B cell (primary cell): ENCODE results near the gene APOC3.

Source experiments
- EZH2 ChIP-seq: IDR thresholded peaks from 2 replicates; pipeline ENCODE4 v1.6.1; 2012; ENCODE audit warnings: borderline replicate concordance, low read depth, mild to moderate bottlenecking, moderate library complexity, low read length; ENCODE audit not compliant: insufficient read depth, poor library complexity, severe bottlenecking
- TF ChIP-seq, protein P1 (sequence below): fragments of 200-600 bp; IDR thresholded peaks from one replicate; pipeline ENCODE4 v1.8.0; 2022; ENCODE audit warnings: antibody characterized with exemption, mild to moderate bottlenecking

DNA sequence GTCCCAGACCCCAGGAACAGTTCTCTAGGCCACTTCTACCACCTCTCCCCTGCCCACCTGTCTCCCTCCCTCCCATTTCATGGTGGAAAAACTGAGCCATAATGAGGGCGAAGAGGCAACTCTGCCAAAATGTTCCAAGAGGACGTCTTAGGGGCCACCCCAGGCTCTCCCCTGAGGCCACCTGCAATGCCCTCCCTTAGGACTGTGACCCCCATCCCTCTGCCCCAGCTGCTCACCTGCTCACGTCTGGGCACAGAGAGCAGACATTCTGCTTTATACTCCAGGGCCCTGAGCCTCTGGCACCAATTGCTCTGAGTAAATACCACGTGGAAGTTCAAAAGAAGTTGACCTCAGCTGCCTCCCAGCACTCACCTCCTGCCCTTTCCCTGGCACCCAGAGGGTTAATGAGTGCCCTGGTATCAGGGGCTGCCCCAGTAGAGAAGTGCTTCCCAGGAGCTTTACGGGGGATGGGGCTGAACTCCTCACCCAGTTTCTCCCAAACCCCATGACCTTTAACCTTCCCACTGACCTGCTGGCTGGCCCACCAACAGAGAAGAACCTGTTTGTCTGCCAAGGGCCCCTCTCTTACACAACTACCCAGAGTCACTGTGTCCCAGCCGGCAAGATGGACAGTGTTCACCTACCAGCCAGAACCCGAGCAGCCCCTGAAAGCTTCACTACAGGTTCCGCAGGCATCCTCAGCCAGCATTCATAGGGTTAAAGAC lies 37.4 kb upstream of the APOC3 start:
- TF ChIP-seq EZH2: no peak
- TF ChIP-seq, protein P1, sequence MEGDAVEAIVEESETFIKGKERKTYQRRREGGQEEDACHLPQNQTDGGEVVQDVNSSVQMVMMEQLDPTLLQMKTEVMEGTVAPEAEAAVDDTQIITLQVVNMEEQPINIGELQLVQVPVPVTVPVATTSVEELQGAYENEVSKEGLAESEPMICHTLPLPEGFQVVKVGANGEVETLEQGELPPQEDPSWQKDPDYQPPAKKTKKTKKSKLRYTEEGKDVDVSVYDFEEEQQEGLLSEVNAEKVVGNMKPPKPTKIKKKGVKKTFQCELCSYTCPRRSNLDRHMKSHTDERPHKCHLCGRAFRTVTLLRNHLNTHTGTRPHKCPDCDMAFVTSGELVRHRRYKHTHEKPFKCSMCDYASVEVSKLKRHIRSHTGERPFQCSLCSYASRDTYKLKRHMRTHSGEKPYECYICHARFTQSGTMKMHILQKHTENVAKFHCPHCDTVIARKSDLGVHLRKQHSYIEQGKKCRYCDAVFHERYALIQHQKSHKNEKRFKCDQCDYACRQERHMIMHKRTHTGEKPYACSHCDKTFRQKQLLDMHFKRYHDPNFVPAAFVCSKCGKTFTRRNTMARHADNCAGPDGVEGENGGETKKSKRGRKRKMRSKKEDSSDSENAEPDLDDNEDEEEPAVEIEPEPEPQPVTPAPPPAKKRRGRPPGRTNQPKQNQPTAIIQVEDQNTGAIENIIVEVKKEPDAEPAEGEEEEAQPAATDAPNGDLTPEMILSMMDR: no peak
